WTC11 (cell line): ENCODE measurements around the gene C10orf88. TPM values are rescaled to one million over a fixed set of nuclear protein-coding genes. Genes with fewer than 3 reads are reported as not detected.

Experiments
- ATAC-seq: fragments of 200-7000 bp; cut with Tn5 transposase; 2 replicates; pipeline ENCODE4 v1.10.0; 2021; ENCODE audit warnings: mild to moderate bottlenecking, moderate library complexity
- CTCF ChIA-PET: fragments of 300-600 bp; sonication (Branson Sonifier 250); formaldehyde crosslinking; loops from one replicate; lab custom pipeline; 2021; ENCODE audit warnings: antibody characterized with exemption; lab: Charles Lee
- POLR2A ChIA-PET: fragments of 350-600 bp; sonication (Branson Sonifier 250); formaldehyde crosslinking; loops from one replicate; lab custom pipeline; 2021; ENCODE audit warnings: antibody characterized with exemption; lab: Charles Lee
- DNase-seq: peaks from one replicate; pipeline ENCODE4 v3.0.0; 2021; ENCODE audit warnings: low spot score
- H3K27ac Mint-ChIP-seq: 2 replicates; pipeline ENCODE4 v1.8.0; 2021; ENCODE audit warnings: mixed read lengths
- H3K27me3 Mint-ChIP-seq: 2 replicates; pipeline ENCODE4 v1.8.0; 2021; ENCODE audit warnings: low read depth, mild to moderate bottlenecking, moderate library complexity, mixed read lengths
- H3K36me3 Mint-ChIP-seq: 2 replicates; pipeline ENCODE4 v1.8.0; 2021; ENCODE audit warnings: mixed read lengths
- H3K4me1 Mint-ChIP-seq: 2 replicates; pipeline ENCODE4 v1.8.0; 2022; ENCODE audit warnings: mixed read lengths
- H3K4me3 Mint-ChIP-seq: 2 replicates; pipeline ENCODE4 v1.8.0; 2021; ENCODE audit warnings: mild to moderate bottlenecking, moderate library complexity, mixed read lengths
- H3K9me3 Mint-ChIP-seq: 2 replicates; pipeline ENCODE4 v1.8.0; 2021; ENCODE audit warnings: mixed read lengths
- CDX4 ChIP-seq: fragments of 250-450 bp; sonication (Bioruptor Pico); IDR thresholded peaks from 2 replicates; pipeline ENCODE4 v1.9.0; 2021; ENCODE audit warnings: moderate library complexity, mild to moderate bottlenecking, inconsistent platforms, borderline replicate concordance
- ELF4 ChIP-seq: sonication (generic); formaldehyde crosslinking; IDR thresholded peaks from 2 replicates; pipeline ENCODE4 v1.8.1; 2022; ENCODE audit warnings: low read depth, mild to moderate bottlenecking, moderate library complexity, missing genetic modification reagents
- FOXJ3 ChIP-seq: sonication (generic); formaldehyde crosslinking; IDR thresholded peaks from 2 replicates; pipeline ENCODE4 v1.9.0; 2021; ENCODE audit warnings: missing genetic modification reagents, mild to moderate bottlenecking, borderline replicate concordance
- GTF2I ChIP-seq: fragments of 250-450 bp; sonication (Bioruptor Pico); conservative IDR thresholded peaks from 2 replicates; pipeline ENCODE4 v1.4.0; 2021; ENCODE audit warnings: mild to moderate bottlenecking
- JUN ChIP-seq: sonication (generic); formaldehyde crosslinking; IDR thresholded peaks from 2 replicates; pipeline ENCODE4 v1.8.0; 2023; ENCODE audit warnings: mild to moderate bottlenecking, missing genetic modification reagents
- MYBL2 ChIP-seq: sonication (generic); formaldehyde crosslinking; IDR thresholded peaks from 2 replicates; pipeline ENCODE4 v1.8.1; 2023; ENCODE audit warnings: mild to moderate bottlenecking, moderate library complexity, missing genetic modification reagents
- SMAD4 ChIP-seq: sonication (generic); formaldehyde crosslinking; IDR thresholded peaks from 2 replicates; pipeline ENCODE4 v1.8.0; 2022; ENCODE audit warnings: mild to moderate bottlenecking, missing genetic modification reagents
- USF1 ChIP-seq: sonication (generic); formaldehyde crosslinking; IDR thresholded peaks from 2 replicates; pipeline ENCODE4 v1.8.0; 2022; ENCODE audit warnings: mild to moderate bottlenecking, missing genetic modification reagents
- USF2 ChIP-seq: sonication (generic); formaldehyde crosslinking; IDR thresholded peaks from 2 replicates; pipeline ENCODE4 v1.8.1; 2023; ENCODE audit warnings: mild to moderate bottlenecking, missing genetic modification reagents, moderate library complexity
- ZNF138 ChIP-seq: sonication (generic); formaldehyde crosslinking; conservative IDR thresholded peaks from 2 replicates; pipeline ENCODE4 v1.8.1; 2022; ENCODE audit warnings: mild to moderate bottlenecking, moderate library complexity, missing genetic modification reagents
- ZNF317 ChIP-seq: sonication (generic); formaldehyde crosslinking; IDR thresholded peaks from 2 replicates; pipeline ENCODE4 v1.8.1; 2023; ENCODE audit warnings: low read depth, mild to moderate bottlenecking, moderate library complexity, missing genetic modification reagents, borderline replicate concordance
- ZNF396 ChIP-seq: fragments of 250-450 bp; sonication (Bioruptor Pico); IDR thresholded peaks from 2 replicates; pipeline ENCODE4 v1.8.0; 2021; ENCODE audit warnings: mild to moderate bottlenecking, moderate library complexity, borderline replicate concordance
- ZNF423 ChIP-seq: fragments of 250-450 bp; sonication (Bioruptor Pico); IDR thresholded peaks from 2 replicates; pipeline ENCODE4 v2.1.2; 2022; ENCODE audit warnings: mild to moderate bottlenecking, moderate library complexity
- ZNF425 ChIP-seq: fragments of 250-450 bp; sonication (Bioruptor Pico); conservative IDR thresholded peaks from 2 replicates; pipeline ENCODE4 v1.9.0; 2021; ENCODE audit warnings: mild to moderate bottlenecking
- ZNF671 ChIP-seq: fragments of 250-450 bp; sonication (Bioruptor Pico); IDR thresholded peaks from 2 replicates; pipeline ENCODE4 v1.8.0; 2021; ENCODE audit warnings: mild to moderate bottlenecking
- total RNA-seq: library from RNA; stranded (reverse); gene quantifications from 3 replicates; pipeline ENCODE4 v1.2.3, GENCODE V29; 2021
- TF ChIP-seq, protein P1 (sequence below): fragments of 250-450 bp; sonication (Bioruptor Pico); IDR thresholded peaks from 2 replicates; pipeline ENCODE4 v1.8.0; 2021; ENCODE audit warnings: mild to moderate bottlenecking
- TF ChIP-seq, protein P2 (sequence below): sonication (generic); formaldehyde crosslinking; IDR thresholded peaks from 2 replicates; pipeline ENCODE4 v1.8.0; 2022; ENCODE audit warnings: mild to moderate bottlenecking, missing genetic modification reagents
- TF ChIP-seq, protein P3 (sequence below): sonication (generic); formaldehyde crosslinking; IDR thresholded peaks from 2 replicates; pipeline ENCODE4 v1.8.0; 2023; ENCODE audit warnings: missing genetic modification reagents, mild to moderate bottlenecking, borderline replicate concordance
- TF ChIP-seq, protein P4 (sequence below): fragments of 250-450 bp; sonication (Bioruptor Pico); IDR thresholded peaks from 2 replicates; pipeline ENCODE4 v1.9.0; 2021; ENCODE audit warnings: mild to moderate bottlenecking, borderline replicate concordance

Gene C10orf88
- total RNA-seq, 1 experiment from 2014 or later = 6.5 TPM

GRCh38 chr10:122998360-122998917 is 44.4 kb upstream of the C10orf88 start (continued):
- TF ChIP-seq USF2 (no peak), USF1 (CRISPR knock-in tag) (no peak), ZNF138 (CRISPR knock-in tag) (no peak), GTF2I (CRISPR knock-in tag) (no peak)
- TF ChIP-seq, protein P1, sequence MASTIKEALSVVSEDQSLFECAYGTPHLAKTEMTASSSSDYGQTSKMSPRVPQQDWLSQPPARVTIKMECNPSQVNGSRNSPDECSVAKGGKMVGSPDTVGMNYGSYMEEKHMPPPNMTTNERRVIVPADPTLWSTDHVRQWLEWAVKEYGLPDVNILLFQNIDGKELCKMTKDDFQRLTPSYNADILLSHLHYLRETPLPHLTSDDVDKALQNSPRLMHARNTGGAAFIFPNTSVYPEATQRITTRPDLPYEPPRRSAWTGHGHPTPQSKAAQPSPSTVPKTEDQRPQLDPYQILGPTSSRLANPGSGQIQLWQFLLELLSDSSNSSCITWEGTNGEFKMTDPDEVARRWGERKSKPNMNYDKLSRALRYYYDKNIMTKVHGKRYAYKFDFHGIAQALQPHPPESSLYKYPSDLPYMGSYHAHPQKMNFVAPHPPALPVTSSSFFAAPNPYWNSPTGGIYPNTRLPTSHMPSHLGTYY (CRISPR knock-in tag) = no peak
- TF ChIP-seq, protein P2, sequence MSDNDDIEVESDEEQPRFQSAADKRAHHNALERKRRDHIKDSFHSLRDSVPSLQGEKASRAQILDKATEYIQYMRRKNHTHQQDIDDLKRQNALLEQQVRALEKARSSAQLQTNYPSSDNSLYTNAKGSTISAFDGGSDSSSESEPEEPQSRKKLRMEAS = no peak

- no peak for ATAC-seq
- no peak overlapping the region for H3K4me3 Mint-ChIP-seq
- H3K4me1 Mint-ChIP-seq = peaks cover 11% of the 10 kb centered on the region
- peaks cover 30% of the 10 kb centered on the region for H3K36me3 Mint-ChIP-seq
- peaks cover 6% of the 10 kb centered on the region for H3K9me3 Mint-ChIP-seq
- no peaks in the 10 kb centered on the region for H3K27me3 Mint-ChIP-seq
- CTCF ChIA-PET = no interaction called here
- no peak overlapping the region for H3K27ac Mint-ChIP-seq
- POLR2A ChIA-PET = no interaction called here
- DNase-seq = no peak
- TF ChIP-seq CDX4 (CRISPR knock-in tag) = no peak
- no peak for TF ChIP-seq ZNF317
- no peak for TF ChIP-seq MYBL2 (CRISPR knock-in tag)
- no peak for TF ChIP-seq ZNF423 (CRISPR knock-in tag)
- no peak for TF ChIP-seq JUN
- TF ChIP-seq, protein P3, sequence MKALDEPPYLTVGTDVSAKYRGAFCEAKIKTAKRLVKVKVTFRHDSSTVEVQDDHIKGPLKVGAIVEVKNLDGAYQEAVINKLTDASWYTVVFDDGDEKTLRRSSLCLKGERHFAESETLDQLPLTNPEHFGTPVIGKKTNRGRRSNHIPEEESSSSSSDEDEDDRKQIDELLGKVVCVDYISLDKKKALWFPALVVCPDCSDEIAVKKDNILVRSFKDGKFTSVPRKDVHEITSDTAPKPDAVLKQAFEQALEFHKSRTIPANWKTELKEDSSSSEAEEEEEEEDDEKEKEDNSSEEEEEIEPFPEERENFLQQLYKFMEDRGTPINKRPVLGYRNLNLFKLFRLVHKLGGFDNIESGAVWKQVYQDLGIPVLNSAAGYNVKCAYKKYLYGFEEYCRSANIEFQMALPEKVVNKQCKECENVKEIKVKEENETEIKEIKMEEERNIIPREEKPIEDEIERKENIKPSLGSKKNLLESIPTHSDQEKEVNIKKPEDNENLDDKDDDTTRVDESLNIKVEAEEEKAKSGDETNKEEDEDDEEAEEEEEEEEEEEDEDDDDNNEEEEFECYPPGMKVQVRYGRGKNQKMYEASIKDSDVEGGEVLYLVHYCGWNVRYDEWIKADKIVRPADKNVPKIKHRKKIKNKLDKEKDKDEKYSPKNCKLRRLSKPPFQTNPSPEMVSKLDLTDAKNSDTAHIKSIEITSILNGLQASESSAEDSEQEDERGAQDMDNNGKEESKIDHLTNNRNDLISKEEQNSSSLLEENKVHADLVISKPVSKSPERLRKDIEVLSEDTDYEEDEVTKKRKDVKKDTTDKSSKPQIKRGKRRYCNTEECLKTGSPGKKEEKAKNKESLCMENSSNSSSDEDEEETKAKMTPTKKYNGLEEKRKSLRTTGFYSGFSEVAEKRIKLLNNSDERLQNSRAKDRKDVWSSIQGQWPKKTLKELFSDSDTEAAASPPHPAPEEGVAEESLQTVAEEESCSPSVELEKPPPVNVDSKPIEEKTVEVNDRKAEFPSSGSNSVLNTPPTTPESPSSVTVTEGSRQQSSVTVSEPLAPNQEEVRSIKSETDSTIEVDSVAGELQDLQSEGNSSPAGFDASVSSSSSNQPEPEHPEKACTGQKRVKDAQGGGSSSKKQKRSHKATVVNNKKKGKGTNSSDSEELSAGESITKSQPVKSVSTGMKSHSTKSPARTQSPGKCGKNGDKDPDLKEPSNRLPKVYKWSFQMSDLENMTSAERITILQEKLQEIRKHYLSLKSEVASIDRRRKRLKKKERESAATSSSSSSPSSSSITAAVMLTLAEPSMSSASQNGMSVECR = no peak
- TF ChIP-seq, protein P4, sequence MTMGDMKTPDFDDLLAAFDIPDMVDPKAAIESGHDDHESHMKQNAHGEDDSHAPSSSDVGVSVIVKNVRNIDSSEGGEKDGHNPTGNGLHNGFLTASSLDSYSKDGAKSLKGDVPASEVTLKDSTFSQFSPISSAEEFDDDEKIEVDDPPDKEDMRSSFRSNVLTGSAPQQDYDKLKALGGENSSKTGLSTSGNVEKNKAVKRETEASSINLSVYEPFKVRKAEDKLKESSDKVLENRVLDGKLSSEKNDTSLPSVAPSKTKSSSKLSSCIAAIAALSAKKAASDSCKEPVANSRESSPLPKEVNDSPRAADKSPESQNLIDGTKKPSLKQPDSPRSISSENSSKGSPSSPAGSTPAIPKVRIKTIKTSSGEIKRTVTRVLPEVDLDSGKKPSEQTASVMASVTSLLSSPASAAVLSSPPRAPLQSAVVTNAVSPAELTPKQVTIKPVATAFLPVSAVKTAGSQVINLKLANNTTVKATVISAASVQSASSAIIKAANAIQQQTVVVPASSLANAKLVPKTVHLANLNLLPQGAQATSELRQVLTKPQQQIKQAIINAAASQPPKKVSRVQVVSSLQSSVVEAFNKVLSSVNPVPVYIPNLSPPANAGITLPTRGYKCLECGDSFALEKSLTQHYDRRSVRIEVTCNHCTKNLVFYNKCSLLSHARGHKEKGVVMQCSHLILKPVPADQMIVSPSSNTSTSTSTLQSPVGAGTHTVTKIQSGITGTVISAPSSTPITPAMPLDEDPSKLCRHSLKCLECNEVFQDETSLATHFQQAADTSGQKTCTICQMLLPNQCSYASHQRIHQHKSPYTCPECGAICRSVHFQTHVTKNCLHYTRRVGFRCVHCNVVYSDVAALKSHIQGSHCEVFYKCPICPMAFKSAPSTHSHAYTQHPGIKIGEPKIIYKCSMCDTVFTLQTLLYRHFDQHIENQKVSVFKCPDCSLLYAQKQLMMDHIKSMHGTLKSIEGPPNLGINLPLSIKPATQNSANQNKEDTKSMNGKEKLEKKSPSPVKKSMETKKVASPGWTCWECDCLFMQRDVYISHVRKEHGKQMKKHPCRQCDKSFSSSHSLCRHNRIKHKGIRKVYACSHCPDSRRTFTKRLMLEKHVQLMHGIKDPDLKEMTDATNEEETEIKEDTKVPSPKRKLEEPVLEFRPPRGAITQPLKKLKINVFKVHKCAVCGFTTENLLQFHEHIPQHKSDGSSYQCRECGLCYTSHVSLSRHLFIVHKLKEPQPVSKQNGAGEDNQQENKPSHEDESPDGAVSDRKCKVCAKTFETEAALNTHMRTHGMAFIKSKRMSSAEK = no peak
- no peak for TF ChIP-seq FOXJ3 (CRISPR knock-in tag)
- TF ChIP-seq ZNF671 = no peak
- no peak for TF ChIP-seq ZNF396 (CRISPR knock-in tag)
- TF ChIP-seq ELF4 (CRISPR knock-in tag) = no peak
- TF ChIP-seq SMAD4 (CRISPR knock-in tag) = no peak
- no peak for TF ChIP-seq ZNF425 (CRISPR knock-in tag)
These were observed 43.8 kb upstream of the C10orf88 start for GRCh38 chr10:122997864-122998263.
